OCI-LY3 (cell line): ENCODE results near the gene TTC32.

Source experiments
- H2AFZ ChIP-seq: fragments of 200-600, 300-600 bp; shearing (Covaris generic); 2 replicates; pipeline ENCODE4 v1.6.0; 2014; ENCODE audit warnings: antibody characterized with exemption, low read depth, low read length
- H3K27ac ChIP-seq: fragments of 200-600, 300-600 bp; sonication (generic); 2 replicates; pipeline ENCODE4 v1.5.1; 2014; ENCODE audit warnings: mild to moderate bottlenecking, low read length, moderate library complexity, mixed read lengths
- H3K27me3 ChIP-seq: fragments of 200-600, 300-600 bp; sonication (generic); 2 replicates; pipeline ENCODE4 v1.6.1; 2014; ENCODE audit warnings: low read depth, low read length, mixed read lengths
- H3K36me3 ChIP-seq: fragments of 200-600, 300-600 bp; sonication (generic); replicated peaks from 2 replicates; pipeline ENCODE3; 2014; ENCODE audit warnings: low read depth, low read length, mixed read lengths
- H3K4me1 ChIP-seq: fragments of 300-600, 200-600 bp; sonication (generic); 2 replicates; pipeline ENCODE4 v1.6.1; 2014; ENCODE audit warnings: low read length, mixed read lengths
- H3K4me2 ChIP-seq: fragments of 200-600, 300-600 bp; sonication (generic); 2 replicates; pipeline ENCODE4 v1.6.1; 2014; ENCODE audit warnings: low read length, mixed read lengths
- H3K4me3 ChIP-seq: fragments of 300-600, 200-600 bp; sonication (generic); 2 replicates; pipeline ENCODE4 v1.5.1; 2014; ENCODE audit warnings: antibody characterized with exemption, mild to moderate bottlenecking, low read length, moderate library complexity
- H3K79me2 ChIP-seq: fragments of 300-600, 200-600 bp; shearing (Covaris generic); 2 replicates; pipeline ENCODE4 v1.6.1; 2014; ENCODE audit warnings: mild to moderate bottlenecking, low read length, mixed read lengths
- H3K9ac ChIP-seq: fragments of 300-600, 200-600 bp; shearing (Covaris generic); 2 replicates; pipeline ENCODE4 v1.6.0; 2014; ENCODE audit warnings: mild to moderate bottlenecking, low read length, moderate library complexity
- H3K9me3 ChIP-seq: fragments of 200-600, 300-600 bp; shearing (Covaris generic); 2 replicates; pipeline ENCODE4 v1.6.1; 2014; ENCODE audit warnings: low read length, mixed read lengths; ENCODE audit not compliant: insufficient read depth
- H4K20me1 ChIP-seq: fragments of 200-600, 300-600 bp; sonication (generic); 2 replicates; pipeline ENCODE4 v1.6.1; 2016; ENCODE audit warnings: low read length, mixed read lengths; ENCODE audit not compliant: insufficient read depth
- CTCF ChIP-seq: fragments of 200-600, 300-600 bp; sonication (generic); IDR thresholded peaks from 2 replicates; pipeline ENCODE4 v1.5.1; 2014; ENCODE audit warnings: antibody characterized with exemption, low read length, low read depth
- EZH2phosphoT487 ChIP-seq: fragments of 200-600 bp; shearing (Covaris generic); IDR thresholded peaks from 2 replicates; pipeline ENCODE4 v1.6.1; 2018; ENCODE audit warnings: antibody characterized with exemption, mixed run types, low read depth

Gene TTC32

GRCh38 chr2:19890104-19890503 lies 11.7 kb downstream of the TTC32 start:
- no peak for TF ChIP-seq EZH2phosphoT487
- no peak for TF ChIP-seq CTCF

DNA sequence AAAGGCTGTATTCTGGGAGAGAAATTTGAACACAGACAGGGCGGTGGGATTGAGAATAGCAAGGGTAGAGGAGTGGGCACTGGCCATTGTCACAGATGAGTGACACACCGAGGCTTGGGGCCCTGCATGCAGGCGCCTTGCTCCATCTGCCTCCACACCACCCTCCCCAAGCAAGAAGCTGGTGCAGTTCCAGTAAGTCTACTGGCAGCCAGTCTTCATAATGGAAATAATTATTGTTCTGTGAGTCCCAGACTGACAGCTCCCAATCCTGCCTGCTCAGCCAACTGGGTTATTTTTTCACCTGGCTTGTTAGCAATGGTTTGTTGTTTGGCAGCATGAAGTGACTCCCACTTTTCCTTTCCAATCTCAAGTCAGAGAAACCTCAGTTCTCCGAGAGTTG lies 13.0 kb downstream of the TTC32 start:
- Histone ChIP-seq H3K9me3 (no peaks in the 10 kb centered on the region), H3K9ac (no peak overlapping the region)

More at GRCh38 chr2:19890104-19890503, 11.7 kb downstream of the TTC32 start:
- H3K4me2 ChIP-seq: no peak overlapping the region
- H3K27me3 ChIP-seq: no peaks in the 10 kb centered on the region
- no peaks in the 10 kb centered on the region for H4K20me1 ChIP-seq
- no peak overlapping the region for H3K27ac ChIP-seq
- no peak overlapping the region for H3K4me3 ChIP-seq
- H2AFZ ChIP-seq: no peak overlapping the region
- H3K36me3 ChIP-seq: peaks cover 11% of the 10 kb centered on the region
- H3K9ac ChIP-seq: no peak overlapping the region
- peaks cover 16% of the 10 kb centered on the region for H3K4me1 ChIP-seq
- peaks cover 9% of the 10 kb centered on the region for H3K79me2 ChIP-seq
- no peaks in the 10 kb centered on the region for H3K9me3 ChIP-seq

GRCh38 chr2:19887510-19887909 lies 14.3 kb downstream of the TTC32 start:
- Histone ChIP-seq H2AFZ (no peak overlapping the region), H3K27me3 (no peaks in the 10 kb centered on the region), H4K20me1 (no peaks in the 10 kb centered on the region), H3K79me2 (no peaks in the 10 kb centered on the region), H3K27ac (no peak overlapping the region), H3K9me3 (no peaks in the 10 kb centered on the region), H3K36me3 (peaks cover 1% of the 10 kb centered on the region), H3K4me3 (no peak overlapping the region), H3K9ac (no peak overlapping the region), H3K4me2 (no peak overlapping the region), H3K4me1 (peaks cover 4% of the 10 kb centered on the region; the same call in 1 of the 2 replicates)
- TF ChIP-seq EZH2phosphoT487 (no peak), CTCF (no peak)

More for the DNA sequence above, 13.0 kb downstream of the TTC32 start:
- Histone ChIP-seq H3K27me3 (no peaks in the 10 kb centered on the region), H4K20me1 (no peaks in the 10 kb centered on the region), H3K36me3 (peaks cover 3% of the 10 kb centered on the region), H3K79me2 (peaks cover under 1% of the 10 kb centered on the region; the same call in 1 of the 2 replicates), H3K4me2 (no peak overlapping the region), H2AFZ (no peak overlapping the region), H3K27ac (no peak overlapping the region), H3K4me3 (no peak overlapping the region), H3K4me1 (peaks cover 8% of the 10 kb centered on the region)
- TF ChIP-seq EZH2phosphoT487 (no peak), CTCF (no peak)

DNA sequence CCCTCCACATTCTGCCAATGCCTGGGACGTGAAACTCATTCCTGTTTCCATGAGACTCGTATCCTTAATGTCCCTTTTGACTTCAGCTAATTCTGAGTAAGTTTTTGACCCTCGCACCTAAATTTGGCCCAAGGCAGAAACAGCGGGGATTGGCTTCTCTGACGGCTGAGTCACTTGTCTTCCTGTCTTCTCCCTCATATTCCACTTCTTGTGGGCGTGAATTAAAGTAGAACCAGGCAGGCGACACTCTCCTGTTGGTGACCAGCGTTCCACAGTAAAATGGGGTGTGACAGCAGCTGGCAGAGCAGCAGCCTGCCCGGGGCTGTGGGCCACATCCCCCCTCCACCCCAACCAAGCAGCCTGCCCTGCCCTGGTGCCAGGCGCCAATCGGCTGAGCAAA lies 15.5 kb downstream of the TTC32 start:
- no peak overlapping the region for H3K4me3 ChIP-seq
- no peaks in the 10 kb centered on the region for H3K79me2 ChIP-seq
- no peaks in the 10 kb centered on the region for H3K36me3 ChIP-seq
- no peak for TF ChIP-seq EZH2phosphoT487
- no peak for TF ChIP-seq CTCF
- H3K9ac ChIP-seq: no peak overlapping the region
- H3K27ac ChIP-seq: no peak overlapping the region
- H3K27me3 ChIP-seq: no peaks in the 10 kb centered on the region
- no peak overlapping the region for H3K4me2 ChIP-seq
- no peaks in the 10 kb centered on the region for H4K20me1 ChIP-seq
- H3K4me1 ChIP-seq: no peaks in the 10 kb centered on the region
- H2AFZ ChIP-seq: no peak overlapping the region
- no peaks in the 10 kb centered on the region for H3K9me3 ChIP-seq
